Measurements from ENCODE around the gene DEDD2.

DNA sequence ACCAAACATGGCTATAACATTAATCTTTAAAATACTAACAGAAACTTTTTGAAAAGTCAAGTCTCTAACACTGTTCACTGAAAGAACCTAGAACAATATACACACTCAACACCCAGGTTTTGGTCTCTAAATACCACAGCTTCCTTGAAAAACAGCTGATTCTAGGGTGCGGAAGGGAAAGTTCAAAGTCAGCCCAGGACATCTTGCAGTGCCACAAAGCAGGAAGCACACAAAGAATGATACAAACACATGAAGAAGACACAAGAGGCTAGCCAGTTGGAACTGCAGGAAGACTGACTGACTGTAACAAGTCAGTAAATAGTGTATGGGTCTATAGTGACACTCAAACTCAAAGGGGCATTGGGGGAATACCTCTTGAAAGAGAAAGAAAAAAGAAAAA is 4.6 kb downstream of the DEDD2 start:
- TF ChIP-seq RAD21 (IDR thresholded peaks at IDR 0.05; ENCODE audit: low read depth) (no peak), POLR2AphosphoS5 (IDR thresholded peaks at IDR 0.05; ENCODE audit: low read depth, low read length) (no peak), SRF (IDR thresholded peaks at IDR 0.05; ENCODE audit: low read depth) (no peak), CTCF (IDR thresholded peaks at IDR 0.05 in 2 of 3, conservative IDR thresholded peaks at IDR 0.05 in 1 of 3; ENCODE audit: borderline replicate concordance in 1 of 3, insufficient read depth in 1 of 3, low read depth in 2 of 3, low read length in 2 of 3) (no peak), SIN3A (IDR thresholded peaks at IDR 0.05; ENCODE audit: low read depth) (no peak), POLR2A (IDR thresholded peaks at IDR 0.05; ENCODE audit: borderline replicate concordance, extremely low read depth, insufficient read depth, insufficient read length) (no peak), TCF7L2 (IDR thresholded peaks at IDR 0.05; ENCODE audit: borderline replicate concordance, extremely low read depth, insufficient read depth, insufficient read length) (no peak), EZH2 (IDR thresholded peaks at IDR 0.05) (no peak), ZFX (IDR thresholded peaks at IDR 0.05) (no peak), MAX (IDR thresholded peaks at IDR 0.05) (no peak), EZH2phosphoT487 (IDR thresholded peaks at IDR 0.05; ENCODE audit: borderline replicate concordance) (no peak)
